ENCODE results near the gene XPO5.

Gene XPO5

GRCh38 chr6:43497689-43498088 is 78.1 kb downstream of the XPO5 start:
- DNase-seq (ENCODE audit: low read depth): no peak

GRCh38 chr6:43497129-43497396 is 78.8 kb downstream of the XPO5 start:
- DNase-seq (ENCODE audit: low read depth): no peak

- no peak for DNase-seq (ENCODE audit: low read depth)
These were observed 79.3 kb downstream of the XPO5 start for GRCh38 chr6:43496370-43497128.

GRCh38 chr6:43495409-43495941 is 80.4 kb downstream of the XPO5 start:
- no peak for DNase-seq (ENCODE audit: low read depth)

- DNase-seq (ENCODE audit: low read depth): no peak
These were observed 81.1 kb downstream of the XPO5 start for GRCh38 chr6:43494766-43495165.

- no peak for DNase-seq (ENCODE audit: low read depth)
These were observed 81.5 kb downstream of the XPO5 start for GRCh38 chr6:43494321-43494720.

GRCh38 chr6:43493833-43494232 is 82.0 kb downstream of the XPO5 start:
- no peak for DNase-seq (ENCODE audit: low read depth)

GRCh38 chr6:43493230-43493629 is 82.6 kb downstream of the XPO5 start:
- DNase-seq (ENCODE audit: low read depth): no peak

GRCh38 chr6:43492673-43493072 is 83.2 kb downstream of the XPO5 start:
- DNase-seq (ENCODE audit: low read depth): no peak

GRCh38 chr6:43491750-43492661 is 83.8 kb downstream of the XPO5 start:
- no peak for DNase-seq (ENCODE audit: low read depth)

- no peak for DNase-seq (ENCODE audit: low read depth)
These were observed 85.3 kb downstream of the XPO5 start for GRCh38 chr6:43490523-43490939.

GRCh38 chr6:43489277-43490072 is 86.4 kb downstream of the XPO5 start:
- DNase-seq (ENCODE audit: low read depth): no peak

- no peak for DNase-seq (ENCODE audit: low read depth)
These were observed 87.1 kb downstream of the XPO5 start for GRCh38 chr6:43488667-43489276.

- DNase-seq (ENCODE audit: low read depth): no peak
These were observed 94.1 kb downstream of the XPO5 start for GRCh38 chr6:43481591-43482236.

GRCh38 chr6:43481075-43481474 is 94.8 kb downstream of the XPO5 start:
- DNase-seq (ENCODE audit: low read depth): no peak

GRCh38 chr6:43478008-43478372 is 97.8 kb downstream of the XPO5 start:
- DNase-seq (ENCODE audit: low read depth): no peak

GRCh38 chr6:43477235-43478007 is 98.4 kb downstream of the XPO5 start, which contains the start of gene TJAP1:
TSS of gene TJAP1 (plus strand) at chr6:43477570. CDS start at chr6:43499002, 21,432 bp downstream.
- peak; percentile 96 for DNase-seq (ENCODE audit: low read depth)

GRCh38 chr6:43476746-43477145 is 99.1 kb downstream of the XPO5 start:
- no peak for DNase-seq (ENCODE audit: low read depth)

- no peak for DNase-seq (ENCODE audit: low read depth)
These were observed 100.3 kb downstream of the XPO5 start for GRCh38 chr6:43475516-43475915.

GRCh38 chr6:43472515-43472914 is 103.3 kb downstream of the XPO5 start:
- DNase-seq (ENCODE audit: low read depth): no peak
